Measurements from ENCODE around the gene PBX3.

PBX3 gene

GRCh38 chr9:125908966-125909365, 161.8 kb downstream of the PBX3 start:
- no peak for DNase-seq

- no peak for DNase-seq
These were observed 162.3 kb downstream of the PBX3 start for GRCh38 chr9:125909459-125909858.

GRCh38 chr9:125910286-125910685, 163.1 kb downstream of the PBX3 start:
- no peak for DNase-seq

GRCh38 chr9:125911861-125912644, 164.9 kb downstream of the PBX3 start:
- no peak for DNase-seq

GRCh38 chr9:125912667-125913066, 165.5 kb downstream of the PBX3 start:
- no peak for DNase-seq

GRCh38 chr9:125913551-125913950, 166.4 kb downstream of the PBX3 start:
- no peak for DNase-seq

- no peak for DNase-seq
These were observed 167.2 kb downstream of the PBX3 start for GRCh38 chr9:125914411-125914810.

GRCh38 chr9:125915606-125916005, 168.4 kb downstream of the PBX3 start:
- no peak for DNase-seq

GRCh38 chr9:125919565-125919964, 172.4 kb downstream of the PBX3 start:
- no peak for DNase-seq

- DNase-seq, result no peak
These were observed 173.2 kb downstream of the PBX3 start for GRCh38 chr9:125920402-125920801.

- DNase-seq, result no peak
These were observed 175.7 kb downstream of the PBX3 start for GRCh38 chr9:125922854-125923253.

GRCh38 chr9:125924351-125924750, 177.2 kb downstream of the PBX3 start:
- DNase-seq, result no peak

- no peak for DNase-seq
These were observed 179.8 kb downstream of the PBX3 start for GRCh38 chr9:125926936-125927335.

- no peak for DNase-seq
These were observed 182.7 kb downstream of the PBX3 start for GRCh38 chr9:125929846-125930245.

GRCh38 chr9:125931211-125931610, 184.0 kb downstream of the PBX3 start:
- DNase-seq, result no peak

- DNase-seq, result peak; percentile 96
These were observed 184.8 kb downstream of the PBX3 start for GRCh38 chr9:125932012-125932411.

GRCh38 chr9:125932746-125933455, 185.7 kb downstream of the PBX3 start:
- no peak for DNase-seq

GRCh38 chr9:125942125-125942524, 195.0 kb downstream of the PBX3 start:
- DNase-seq, result peak; percentile 16

GRCh38 chr9:125943831-125944230, 196.7 kb downstream of the PBX3 start:
- no peak for DNase-seq

GRCh38 chr9:125946397-125946796, 199.2 kb downstream of the PBX3 start:
- no peak for DNase-seq

- DNase-seq, result peak; percentile 12
These were observed 201.9 kb downstream of the PBX3 start for GRCh38 chr9:125948887-125949596.

- DNase-seq, result no peak
These were observed 202.7 kb downstream of the PBX3 start for GRCh38 chr9:125949703-125950460.
